Activated CD4-positive, alpha-beta T cell treated with anti-CD3 and anti-CD28 coated beads for 1 hour (primary cell): ENCODE results near the gene SLC44A5.
"Not testable (repeated sequence)": the region's sequence is repeated elsewhere in the genome, so short reads cannot be mapped to it uniquely, and the experiment has no call there.

ENCODE experiments used
- DNase-seq: peaks from one replicate; pipeline ENCODE4 v3.0.0-alpha.2; 2020

SLC44A5 gene

GRCh38 chr1:75354267-75354666, 256.6 kb downstream of the SLC44A5 start:
- DNase-seq = not testable (repeated sequence)

GRCh38 chr1:75353051-75353450, 257.9 kb downstream of the SLC44A5 start:
- DNase-seq = no peak

- DNase-seq = no peak
Observed at GRCh38 chr1:75345538-75346292, 265.2 kb downstream of the SLC44A5 start.

- DNase-seq = no peak
Observed at GRCh38 chr1:75342786-75343185, 268.1 kb downstream of the SLC44A5 start.

- no peak for DNase-seq
Observed at GRCh38 chr1:75341537-75341936, 269.4 kb downstream of the SLC44A5 start.

GRCh38 chr1:75338616-75339483, 272.1 kb downstream of the SLC44A5 start:
- DNase-seq = no peak

- DNase-seq = no peak
Observed at GRCh38 chr1:75334876-75335389, 276.0 kb downstream of the SLC44A5 start.

GRCh38 chr1:75330624-75331023, 280.3 kb downstream of the SLC44A5 start:
- no peak for DNase-seq

GRCh38 chr1:75328691-75329090, 282.2 kb downstream of the SLC44A5 start:
- DNase-seq = no peak

GRCh38 chr1:75327395-75327794, 283.5 kb downstream of the SLC44A5 start:
- no peak for DNase-seq

- no peak for DNase-seq
Observed at GRCh38 chr1:75317976-75318375, 292.9 kb downstream of the SLC44A5 start.

GRCh38 chr1:75316230-75316629, 294.7 kb downstream of the SLC44A5 start:
- DNase-seq = no peak

- DNase-seq = no peak
Observed at GRCh38 chr1:75312620-75313019, 298.3 kb downstream of the SLC44A5 start.

- no peak for DNase-seq
Observed at GRCh38 chr1:75310067-75310466, 300.8 kb downstream of the SLC44A5 start.

GRCh38 chr1:75308365-75308764, 302.5 kb downstream of the SLC44A5 start:
- DNase-seq = no peak

- DNase-seq = no peak
Observed at GRCh38 chr1:75305061-75305460, 305.9 kb downstream of the SLC44A5 start.

- no peak for DNase-seq
Observed at GRCh38 chr1:75293270-75293669, 317.6 kb downstream of the SLC44A5 start.

GRCh38 chr1:75292013-75292412, 318.9 kb downstream of the SLC44A5 start:
- no peak for DNase-seq

- DNase-seq = no peak
Observed at GRCh38 chr1:75276385-75276784, 334.5 kb downstream of the SLC44A5 start.

GRCh38 chr1:75275631-75276030, 335.3 kb downstream of the SLC44A5 start:
- no peak for DNase-seq

GRCh38 chr1:75274920-75275506, 335.9 kb downstream of the SLC44A5 start:
- DNase-seq = no peak

GRCh38 chr1:75273110-75273509, 337.8 kb downstream of the SLC44A5 start:
- DNase-seq = no peak

- DNase-seq = no peak
Observed at GRCh38 chr1:75265792-75266191, 345.1 kb downstream of the SLC44A5 start.

GRCh38 chr1:75264112-75264511, 346.8 kb downstream of the SLC44A5 start:
- DNase-seq = no peak
